GM19455 (cell line): ENCODE data around the gene CLSTN2.

Source experiments
- ATAC-seq: cut with Tn5 transposase; IDR thresholded peaks from one replicate; pipeline ENCODE4 v1.9.1; 2021; ENCODE audit not compliant: unreplicated experiment

Gene CLSTN2

DNA sequence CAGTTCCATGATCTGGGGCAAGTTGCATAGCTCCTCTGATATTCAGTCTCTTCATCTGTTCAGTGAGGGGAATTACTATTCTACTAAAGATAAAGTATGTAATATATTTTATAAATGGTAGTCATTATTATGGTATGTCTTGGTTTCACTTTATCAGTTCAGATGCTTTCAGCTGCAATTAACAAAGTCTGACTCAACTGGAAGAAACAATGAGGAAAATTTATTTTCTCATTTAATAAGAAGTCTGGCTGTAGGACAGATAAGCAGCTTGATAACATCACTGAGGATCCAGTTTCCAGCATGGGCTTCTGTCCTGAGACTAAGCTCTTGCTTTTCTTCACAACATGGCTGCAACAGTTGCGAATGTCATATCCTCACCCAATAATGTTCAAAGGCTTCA, 388.6 kb downstream of the CLSTN2 start:
- no peak for ATAC-seq

DNA sequence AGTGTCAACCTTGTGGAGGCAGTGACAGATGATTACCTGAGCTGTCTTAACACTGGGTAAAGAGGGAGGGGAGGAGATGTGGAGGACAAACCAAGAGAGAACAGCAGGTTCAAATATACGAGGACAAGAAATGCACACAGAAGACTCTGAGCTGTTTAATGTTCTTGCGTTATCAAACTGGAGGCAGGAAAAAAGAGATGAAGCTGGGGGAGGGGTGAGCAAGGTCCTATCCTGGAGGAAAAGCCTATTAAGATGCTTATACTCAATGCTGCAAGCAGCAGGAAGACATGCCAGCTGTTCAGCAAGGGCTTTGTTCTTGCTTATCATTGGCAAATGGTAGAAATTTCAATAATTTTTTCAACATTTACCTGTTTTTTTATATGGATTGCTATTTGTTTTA, 397.1 kb downstream of the CLSTN2 start:
- ATAC-seq: no peak

DNA sequence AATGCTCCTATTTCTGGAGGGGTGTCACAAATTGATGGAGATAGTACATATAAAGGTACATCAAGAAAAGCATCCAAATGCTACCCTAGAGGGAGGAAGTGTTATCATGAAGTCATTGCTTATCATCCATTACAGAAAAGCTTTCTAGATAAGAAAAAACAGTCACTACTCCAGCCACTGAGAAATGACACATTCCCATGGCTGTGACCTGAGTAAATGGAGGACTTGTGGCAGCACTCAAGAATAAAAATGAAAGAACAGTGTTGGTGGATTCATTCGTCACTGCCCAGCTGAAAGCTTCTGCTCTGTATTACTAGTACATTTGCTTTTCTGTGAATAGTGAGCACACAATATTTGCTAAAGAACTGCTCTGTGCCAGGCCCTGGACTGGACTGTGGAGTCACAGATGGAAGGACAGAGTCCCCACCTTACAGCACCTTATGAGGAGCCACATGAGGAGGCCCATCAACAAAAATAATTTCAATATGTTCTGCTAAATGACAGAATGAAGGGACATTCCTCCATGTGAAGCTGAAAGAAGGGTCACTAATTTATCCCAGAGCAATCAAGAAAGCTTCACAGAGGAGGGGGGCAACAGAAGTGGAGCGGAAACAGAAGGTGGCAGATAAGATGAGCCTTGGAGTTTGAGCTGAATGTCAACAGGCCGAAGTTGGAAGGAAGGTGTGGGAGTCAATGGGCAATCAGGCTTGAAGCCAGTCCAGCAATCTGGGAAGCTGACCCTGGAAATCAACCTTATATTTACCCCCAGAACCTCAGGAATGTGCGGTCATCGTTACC, 399.3 kb downstream of the CLSTN2 start:
- no peak for ATAC-seq

DNA sequence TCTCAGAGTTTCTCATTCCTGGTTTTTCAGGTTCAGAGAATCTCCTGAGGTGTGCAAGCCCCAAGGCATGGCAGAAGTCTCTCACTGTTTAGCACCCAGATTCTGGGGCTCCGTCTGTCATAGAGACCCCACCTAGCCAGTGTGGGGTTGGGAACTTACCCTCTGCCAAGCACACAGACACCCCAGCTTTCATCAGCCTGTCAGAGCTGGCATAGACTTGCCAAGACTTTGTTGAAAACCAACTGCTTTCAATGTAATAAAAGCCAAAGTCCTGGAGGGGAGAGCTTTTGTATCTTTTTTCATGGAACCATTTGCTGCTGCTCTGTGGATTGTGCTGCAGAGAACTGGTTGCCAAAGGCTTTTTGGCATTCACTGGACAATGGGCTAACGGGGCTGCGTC, 401.5 kb downstream of the CLSTN2 start:
- no peak for ATAC-seq

DNA sequence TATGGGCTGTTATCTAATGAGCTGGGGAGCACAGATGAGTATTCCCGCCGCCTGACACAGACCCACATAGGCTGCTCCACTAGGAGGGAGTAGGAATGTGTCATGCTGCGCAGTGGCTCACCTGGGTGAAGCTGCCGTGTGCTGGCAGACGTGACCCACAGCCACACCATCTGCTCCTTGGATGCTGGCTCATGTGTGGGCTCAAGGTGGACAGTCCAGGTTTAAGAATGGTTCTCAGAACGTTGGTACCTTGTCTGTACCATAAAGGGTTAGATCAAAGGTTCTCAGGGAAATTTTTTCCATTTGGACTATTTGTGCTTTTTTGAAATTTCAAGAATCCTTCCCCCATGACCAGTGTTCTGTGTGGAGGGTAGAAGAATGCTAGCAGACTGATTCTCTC, 403.9 kb downstream of the CLSTN2 start:
- ATAC-seq: no peak

GRCh38 chr3:140341203-140341602, 406.2 kb downstream of the CLSTN2 start:
- ATAC-seq: no peak

DNA sequence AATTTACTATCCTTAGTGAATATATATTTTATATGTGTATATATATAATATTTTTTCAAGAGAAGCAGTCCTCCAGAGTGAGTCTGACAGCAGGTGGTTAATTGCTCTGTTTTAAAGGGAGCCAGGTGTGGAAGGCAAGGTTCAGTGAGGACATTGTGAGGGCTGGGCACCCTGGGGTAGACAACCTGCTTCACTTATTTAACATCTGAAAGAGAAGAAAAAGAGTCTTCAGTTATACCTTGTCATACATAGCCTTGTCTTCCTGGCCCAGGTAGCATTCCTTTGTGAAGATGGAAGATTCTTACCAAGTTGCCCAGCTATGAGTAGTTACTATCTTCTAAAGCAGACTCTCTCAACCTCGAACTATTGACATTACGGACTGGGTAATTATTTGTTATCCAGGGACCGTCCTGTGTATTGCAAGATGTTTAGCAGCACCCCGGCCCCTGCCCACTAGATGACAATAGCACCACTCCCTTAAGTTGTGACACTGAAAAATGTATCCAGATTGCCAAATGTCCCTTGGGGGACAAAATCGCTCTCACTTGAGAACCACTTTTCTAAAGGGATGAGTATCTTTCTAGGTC, 406.9 kb downstream of the CLSTN2 start:
- ATAC-seq: no peak

DNA sequence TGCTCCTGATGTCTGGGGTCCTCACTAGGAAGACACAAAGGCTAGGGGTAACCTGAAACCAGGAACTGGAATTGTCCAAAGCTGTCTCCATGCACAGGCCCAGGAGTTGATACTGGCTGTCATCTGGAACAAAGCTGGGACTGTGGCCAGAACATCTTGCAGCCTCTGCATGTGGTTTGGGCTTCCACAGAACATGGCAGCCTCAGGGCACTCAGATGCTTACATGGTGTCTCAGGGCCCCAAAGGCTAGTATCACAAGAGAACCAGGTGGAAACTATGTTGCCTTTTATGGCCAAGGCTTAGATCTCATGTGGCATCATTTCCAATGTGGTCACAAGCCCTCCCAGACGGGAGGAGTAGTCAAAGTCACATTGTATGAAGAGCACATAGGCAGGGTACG, 407.7 kb downstream of the CLSTN2 start:
- ATAC-seq: no peak

DNA sequence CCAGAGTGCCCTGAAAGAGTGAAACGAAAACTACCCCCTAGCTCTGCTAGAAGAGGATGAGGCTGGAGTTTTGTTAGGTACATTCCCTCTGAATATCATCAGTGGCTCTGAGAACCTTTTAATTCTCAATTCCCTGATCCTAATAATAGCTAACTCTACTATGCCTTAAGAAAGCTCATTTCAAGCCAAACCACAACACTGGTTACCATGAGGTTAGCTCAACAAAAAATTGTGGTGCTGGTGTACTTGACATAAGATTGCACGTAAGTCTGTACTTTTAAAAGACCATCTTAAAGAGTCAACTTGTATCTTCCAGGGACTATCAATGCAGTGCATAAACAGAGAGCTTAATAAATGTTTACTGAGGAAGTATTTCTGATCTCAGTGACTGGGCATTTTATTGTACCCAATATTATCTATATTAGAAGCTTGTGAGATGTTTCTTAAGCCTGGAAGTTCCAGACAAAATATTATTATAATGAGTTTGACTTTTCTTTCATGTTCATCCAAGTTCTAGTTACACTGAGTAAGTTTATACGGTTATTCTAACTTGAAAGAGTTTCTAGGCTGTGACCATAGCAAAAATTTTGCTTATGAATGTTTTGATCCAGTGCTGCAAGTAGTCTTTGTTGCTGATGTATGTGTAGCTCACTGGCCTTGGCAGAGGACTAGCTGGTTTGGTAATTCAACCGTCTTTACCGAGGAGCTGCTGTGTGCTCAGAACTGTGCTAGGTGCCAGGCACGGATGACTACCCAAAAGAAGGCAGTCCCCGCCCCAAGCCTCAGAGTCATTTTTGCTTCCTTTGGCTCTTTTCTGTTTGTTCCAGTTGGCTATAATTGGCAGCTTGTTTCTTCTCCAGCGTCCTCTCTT, 408.5 kb downstream of the CLSTN2 start:
- no peak for ATAC-seq

GRCh38 chr3:140344082-140344454, 409.1 kb downstream of the CLSTN2 start:
- ATAC-seq: no peak

- no peak for ATAC-seq
These were observed 409.7 kb downstream of the CLSTN2 start for GRCh38 chr3:140344601-140345205.

- no peak for ATAC-seq
These were observed 412.2 kb downstream of the CLSTN2 start for GRCh38 chr3:140347151-140347550.

GRCh38 chr3:140349938-140350337, 415.0 kb downstream of the CLSTN2 start:
- no peak for ATAC-seq

DNA sequence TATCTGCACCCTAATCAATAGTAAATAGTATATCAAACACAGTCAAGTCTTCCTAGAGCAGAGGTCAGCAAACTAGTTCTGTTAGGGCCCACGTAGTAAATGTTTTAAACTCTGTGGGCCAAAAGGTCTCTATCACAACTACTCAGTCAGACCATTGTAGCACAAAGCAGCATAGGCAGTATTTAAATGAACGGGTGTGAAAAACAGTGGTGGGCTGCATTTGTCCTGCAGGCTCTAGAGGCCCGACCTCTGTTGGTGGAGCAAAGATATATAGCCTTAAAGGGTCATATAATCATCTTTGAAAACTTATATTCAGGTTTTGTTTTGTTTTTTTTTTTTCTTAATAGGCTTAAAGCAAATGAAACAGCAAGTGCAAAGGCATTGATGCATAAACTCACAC, 416.5 kb downstream of the CLSTN2 start:
- no peak for ATAC-seq

- no peak for ATAC-seq
These were observed 420.5 kb downstream of the CLSTN2 start for GRCh38 chr3:140355481-140355880.

DNA sequence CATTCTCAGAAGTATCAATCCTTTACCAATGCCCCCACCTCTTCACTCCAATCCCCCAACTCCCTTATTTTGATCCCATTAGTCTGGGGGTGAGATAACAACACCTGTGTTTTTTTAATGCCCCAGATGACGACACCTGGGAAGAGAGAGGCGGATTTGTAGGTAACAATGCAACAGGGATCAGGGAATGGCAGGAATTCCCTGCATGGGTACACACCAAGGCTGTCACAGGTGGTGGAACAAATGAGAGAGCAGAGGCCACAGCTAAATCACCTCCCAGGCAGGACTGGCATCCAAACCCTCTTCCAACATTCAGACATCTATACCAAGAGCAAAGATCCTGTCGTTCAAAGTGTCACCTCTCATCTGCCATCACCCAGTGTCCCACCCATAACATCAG, 423.7 kb downstream of the CLSTN2 start:
- no peak for ATAC-seq

DNA sequence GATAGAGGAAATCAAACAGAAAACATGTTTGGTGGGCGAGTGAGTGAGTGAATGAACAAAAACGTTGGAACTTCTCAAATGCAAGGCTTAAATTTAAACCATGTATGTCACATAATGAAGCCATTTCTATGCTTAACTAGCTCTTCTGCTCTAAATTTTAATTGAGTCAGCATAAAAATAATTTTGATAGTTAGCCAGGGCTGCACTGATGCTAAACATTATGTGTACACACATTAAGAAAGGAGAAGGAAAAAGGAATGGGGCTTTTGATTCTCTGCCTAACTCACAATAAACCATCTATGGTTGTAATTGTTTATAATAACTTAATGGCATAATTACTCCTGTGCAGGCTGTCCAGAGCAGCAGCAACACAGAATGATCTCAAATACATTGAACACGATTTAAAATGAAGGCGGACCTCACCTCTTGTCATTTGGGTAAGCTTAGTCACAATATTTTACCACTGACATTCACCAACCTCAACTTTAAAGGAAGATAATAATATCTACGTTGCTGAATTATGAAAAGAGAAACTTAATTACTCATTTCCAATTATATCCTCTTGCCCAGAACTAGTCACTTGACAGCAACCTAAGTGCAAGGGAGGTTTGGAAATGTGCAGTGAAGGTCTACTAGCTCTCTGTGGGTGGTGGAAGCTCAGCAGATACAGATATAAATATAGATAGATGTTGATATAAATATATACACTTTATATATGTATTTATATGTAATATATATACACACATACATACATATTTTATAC, 424.4 kb downstream of the CLSTN2 start:
- no peak for ATAC-seq

- no peak for ATAC-seq
These were observed 425.3 kb downstream of the CLSTN2 start for GRCh38 chr3:140360332-140360731.

DNA sequence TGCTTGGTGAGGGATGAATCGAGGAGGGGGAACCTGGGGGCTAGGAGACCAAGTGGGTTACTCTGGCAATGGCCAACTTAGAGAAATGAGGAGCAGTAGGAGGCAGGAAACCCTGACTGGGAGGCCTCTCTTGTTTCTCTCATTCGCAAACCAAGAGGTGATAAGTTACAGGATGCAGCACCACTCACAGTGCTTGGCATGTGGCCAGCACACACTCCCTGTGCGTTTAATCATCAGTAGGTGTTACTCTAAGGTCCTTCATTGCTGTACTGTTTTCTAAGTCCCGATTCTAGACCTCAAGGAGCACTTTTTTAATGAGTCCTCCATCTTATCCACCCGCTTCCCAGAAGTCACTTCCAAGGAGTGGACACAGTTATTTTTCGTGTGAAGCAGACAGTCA, 428.8 kb downstream of the CLSTN2 start:
- no peak for ATAC-seq

- ATAC-seq: no peak
These were observed 431.1 kb downstream of the CLSTN2 start for GRCh38 chr3:140365872-140366697.
